ENCODE results near the gene HAS3. TPM values are rescaled to one million over a fixed set of nuclear protein-coding genes. Genes with fewer than 3 reads are reported as not detected.
"Not testable (repeated sequence)": the region's sequence is repeated elsewhere in the genome, so short reads cannot be mapped to it uniquely, and the experiment has no call there.

HAS3 gene
- polyA plus RNA-seq, 4 donors = 3.5 to 4.6 (median 3.8) TPM

DNA sequence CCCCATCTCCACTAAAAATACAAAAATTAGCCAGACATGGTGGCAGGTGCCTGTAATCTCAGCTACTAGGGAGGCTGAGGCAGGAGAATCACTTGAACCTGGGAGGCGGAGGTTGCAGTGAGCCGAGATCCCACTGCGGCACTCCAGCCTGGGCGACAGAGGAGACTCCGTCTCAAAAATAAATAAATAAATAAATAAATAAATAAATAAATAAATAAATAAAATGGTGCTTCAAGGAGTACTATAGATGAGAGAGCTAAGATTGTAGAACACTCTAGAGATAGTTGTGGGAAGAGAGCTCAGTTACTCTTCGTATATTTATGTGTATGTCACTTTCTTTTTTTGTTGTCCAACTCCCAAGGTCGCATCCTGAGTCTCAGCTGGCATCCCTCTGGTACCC, 34.0 kb downstream of the HAS3 start:
- DNase-seq (ENCODE audit: low read depth in 4 of 4, low spot score in 2 of 4) = not testable (repeated sequence)

GRCh38 chr16:69141014-69141413, 35.6 kb downstream of the HAS3 start:
- no peak for DNase-seq (ENCODE audit: low read depth in 4 of 4, low spot score in 2 of 4)

DNA sequence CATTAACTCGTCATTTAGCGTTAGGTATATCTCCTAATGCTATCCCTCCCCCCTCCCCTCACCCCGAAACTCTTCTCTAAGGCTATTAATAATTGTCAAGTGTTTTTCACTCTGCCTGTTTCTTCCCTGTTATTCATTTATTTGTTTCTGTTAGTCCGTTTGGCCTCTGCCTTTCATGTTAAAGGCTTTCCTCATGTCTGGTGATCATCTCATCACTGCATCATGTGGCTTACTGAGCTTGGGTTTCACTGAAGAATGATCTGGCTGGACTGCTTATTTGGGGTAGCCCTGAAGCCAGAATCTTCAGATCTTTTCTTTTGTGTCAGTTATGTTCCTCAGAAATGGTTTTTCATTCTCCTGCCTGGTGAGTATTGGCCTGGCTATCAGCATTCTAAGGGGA, 36.5 kb downstream of the HAS3 start:
- no peak for DNase-seq (ENCODE audit: low read depth in 4 of 4, low spot score in 2 of 4)

- DNase-seq (ENCODE audit: low read depth in 4 of 4, low spot score in 2 of 4) = no peak
Measured at GRCh38 chr16:69143116-69143515, 37.7 kb downstream of the HAS3 start.

- no peak for DNase-seq (ENCODE audit: low read depth in 4 of 4, low spot score in 2 of 4)
Measured at GRCh38 chr16:69145658-69146057, 40.2 kb downstream of the HAS3 start.

GRCh38 chr16:69149621-69150020, 44.2 kb downstream of the HAS3 start:
- DNase-seq (ENCODE audit: low read depth in 4 of 4, low spot score in 2 of 4) = not testable (repeated sequence)

DNA sequence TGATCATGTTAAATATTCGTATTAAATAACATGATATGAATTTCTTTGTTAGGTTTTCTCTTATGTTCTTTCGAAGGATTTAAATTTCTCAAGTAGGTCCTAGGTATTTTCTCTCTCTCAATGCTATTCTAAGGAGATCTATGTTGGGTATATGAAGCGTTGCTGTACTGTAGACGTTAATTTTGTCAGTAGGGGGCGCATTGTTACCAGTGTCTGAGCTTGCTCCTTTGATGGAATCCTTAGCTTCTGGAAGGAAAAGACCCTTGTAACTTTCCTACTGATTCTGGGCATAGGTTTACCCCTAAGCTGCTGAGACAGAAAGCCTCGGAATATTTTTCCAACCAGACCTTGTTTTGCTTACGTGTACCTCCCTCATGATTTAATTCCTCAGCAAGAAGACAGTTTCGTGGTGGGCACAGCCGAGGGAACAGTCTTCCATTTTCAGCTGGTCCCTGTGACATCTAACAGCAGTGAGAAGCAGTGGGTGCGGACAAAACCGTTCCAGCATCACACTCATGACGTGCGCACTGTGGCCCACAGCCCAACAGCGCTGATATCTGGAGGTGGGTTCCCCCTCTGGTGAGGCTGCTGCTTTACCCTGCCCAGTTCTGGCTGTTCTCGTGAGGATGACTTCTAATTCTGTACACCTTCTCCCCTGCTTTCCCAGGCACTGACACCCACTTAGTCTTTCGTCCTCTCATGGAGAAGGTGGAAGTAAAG, 44.9 kb downstream of the HAS3 start:
- peak in 2 of 4 donors; percentile 68 to 76 for DNase-seq (ENCODE audit: low read depth in 4 of 4, low spot score in 2 of 4)

GRCh38 chr16:69157196-69157595, 51.7 kb downstream of the HAS3 start:
- DNase-seq (ENCODE audit: low read depth in 4 of 4, low spot score in 2 of 4) = no peak

- no peak for DNase-seq (ENCODE audit: low read depth in 4 of 4, low spot score in 2 of 4)
Measured at GRCh38 chr16:69160192-69160591, 54.7 kb downstream of the HAS3 start.

DNA sequence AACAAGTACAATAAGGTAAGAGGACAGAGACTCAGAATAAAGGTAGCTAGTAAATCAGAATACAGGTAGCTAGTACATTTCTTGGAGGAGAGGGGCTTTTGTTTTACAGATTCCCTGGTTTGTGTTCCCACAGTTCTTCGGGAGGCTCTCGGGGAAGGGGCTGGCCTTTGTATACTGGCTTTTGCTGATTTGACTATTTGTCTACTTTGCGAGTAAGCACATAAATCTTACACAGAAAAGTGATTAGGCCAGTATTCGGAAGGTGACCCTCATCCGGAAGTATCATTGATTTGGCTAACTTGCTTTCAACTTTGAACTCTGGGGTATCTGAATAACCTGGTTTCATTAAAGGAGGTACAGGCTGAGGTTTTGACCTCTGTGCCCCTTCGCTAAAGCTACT, 60.1 kb downstream of the HAS3 start:
- DNase-seq (ENCODE audit: low read depth in 4 of 4, low spot score in 2 of 4) = no peak

- no peak for DNase-seq (ENCODE audit: low read depth in 4 of 4, low spot score in 2 of 4)
Measured at GRCh38 chr16:69166221-69166833, 60.9 kb downstream of the HAS3 start.

DNA sequence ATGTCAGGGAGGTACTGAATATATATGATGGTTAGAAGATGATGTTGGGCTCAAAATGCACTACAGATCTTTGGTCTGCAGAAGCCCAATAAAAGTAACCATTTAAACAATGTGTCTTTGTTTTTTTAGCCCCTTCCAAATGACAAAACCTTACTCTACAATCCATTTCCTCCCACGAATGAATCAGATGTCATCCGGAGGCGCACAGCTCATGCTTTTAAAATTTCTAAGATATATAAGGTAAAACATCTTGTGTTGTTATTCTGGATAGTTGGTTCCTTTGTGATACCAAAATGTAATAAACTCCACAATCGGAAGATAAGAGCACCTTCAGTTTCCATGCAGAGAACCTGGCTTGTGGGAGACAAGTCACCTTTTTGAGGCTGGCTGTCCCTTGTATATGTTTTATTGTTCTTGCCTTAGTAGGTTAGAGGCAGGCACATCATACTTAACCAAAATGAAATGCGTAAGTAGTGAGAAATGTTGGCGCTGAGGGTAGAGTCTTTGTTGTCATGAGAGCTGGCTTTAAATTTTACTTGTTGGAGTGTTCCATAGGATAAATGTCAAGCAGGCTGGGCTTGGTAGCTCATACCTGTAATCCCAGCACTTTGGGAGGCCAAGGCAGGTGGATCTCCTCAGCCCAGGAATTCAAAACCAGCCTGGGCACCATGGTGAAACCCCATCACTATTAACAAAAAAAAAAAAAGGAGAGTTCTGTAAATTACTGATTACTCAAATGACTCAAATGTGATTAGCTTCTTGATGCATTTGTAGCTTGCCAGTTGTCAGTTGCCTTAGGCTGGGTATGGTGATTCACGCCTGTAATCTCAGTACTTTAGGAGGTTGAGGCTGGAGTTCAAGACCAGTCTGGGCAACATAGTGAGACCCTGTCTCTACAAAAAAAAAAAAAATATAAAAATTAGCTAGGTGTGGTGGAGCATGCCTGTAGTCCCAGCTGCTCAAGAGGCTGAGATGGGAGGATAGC, 61.8 kb downstream of the HAS3 start:
- no peak for DNase-seq (ENCODE audit: low read depth in 4 of 4, low spot score in 2 of 4)

Other genes with a start within 250 kb of the HAS3 start
- 100 to 1,000 TPM; 156 to 161 (median 158) TPM for gene CHTF8, start 26.9 kb downstream of the HAS3 start, polyA plus RNA-seq (ENCODE audit: insufficient read length in 4 of 4)
- 10 to 100 TPM; 52.1 to 65.4 (median 60.8) TPM for gene UTP4, start 27.0 kb downstream of the HAS3 start, polyA plus RNA-seq (ENCODE audit: insufficient read length in 4 of 4)
- 10 to 100 TPM; 10.0 to 13.3 (median 11.7) TPM for gene SNTB2, start 81.5 kb downstream of the HAS3 start, polyA plus RNA-seq (ENCODE audit: insufficient read length in 4 of 4)
- gene VPS4A, start 205.7 kb downstream of the HAS3 start, polyA plus RNA-seq (ENCODE audit: insufficient read length in 4 of 4) = 10 to 100 TPM; 42.7 to 57.7 (median 48.5) TPM
- 1 to 10 TPM; 2.1 to 9.3 (median 5.4) TPM for gene PDF, start 224.9 kb downstream of the HAS3 start, polyA plus RNA-seq (ENCODE audit: insufficient read length in 4 of 4)
- 10 to 100 TPM; 28.8 to 43.8 (median 32.4) TPM for gene COG8, start 233.9 kb downstream of the HAS3 start, polyA plus RNA-seq (ENCODE audit: insufficient read length in 4 of 4)
- gene NIP7, start 234.1 kb downstream of the HAS3 start, polyA plus RNA-seq (ENCODE audit: insufficient read length in 4 of 4) = 10 to 100 TPM; 28.6 to 35.2 (median 30.6) TPM
- 1 to 10 TPM; 1.9 to 4.3 (median 2.5) TPM for gene TMED6, start 246.1 kb downstream of the HAS3 start, polyA plus RNA-seq (ENCODE audit: insufficient read length in 4 of 4)

Data from left renal cortex interstitium (tissue), 4 donors.